ENCODE measurements around the gene STK24.
A peak's percentile ranks its signal among the peaks of the same experiment; 100 is the strongest.
"Not testable (repeated sequence)": the region's sequence is repeated elsewhere in the genome, so short reads cannot be mapped to it uniquely, and the experiment has no call there.

The STK24 gene

DNA sequence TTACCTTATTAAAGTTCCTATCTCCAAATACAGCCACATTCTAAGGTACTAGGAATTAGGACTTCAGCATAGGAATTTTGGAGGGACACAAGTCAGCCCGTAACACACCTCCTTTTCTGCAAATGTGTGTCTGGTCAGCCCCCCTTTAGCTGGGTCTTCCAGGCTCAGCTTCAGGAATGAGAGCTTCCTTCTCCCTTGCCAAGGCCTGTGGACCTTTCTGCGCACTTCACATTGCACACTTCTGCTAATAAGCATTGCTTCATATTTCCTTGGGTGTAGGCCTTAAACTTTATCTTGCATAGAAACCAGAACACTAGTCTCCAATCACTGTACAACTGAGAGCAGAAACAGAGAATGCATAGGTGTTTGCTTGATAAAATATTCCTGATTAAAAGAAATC lies 4.5 kb upstream of the STK24 start:
- no peak overlapping the region for H3K9ac ChIP-seq (ENCODE audit: low read length)
- H3K36me3 ChIP-seq (ENCODE audit: control insufficient read depth, insufficient read depth, low read length, severe bottlenecking), result no peaks in the 10 kb centered on the region
- no peak for DNase-seq (ENCODE audit: low read depth)
- H3K9me3 ChIP-seq (ENCODE audit: control insufficient read depth, low read length), result no peaks in the 10 kb centered on the region
- H3K27me3 ChIP-seq (replicated peaks; ENCODE audit: control insufficient read depth, insufficient read depth, low read length), result no peaks in the 10 kb centered on the region
- no peak overlapping the region for H3K4me3 ChIP-seq (ENCODE audit: low read length)
- H3K4me1 ChIP-seq (ENCODE audit: control insufficient read depth, insufficient read depth, low read length), result peaks cover 39% of the 10 kb centered on the region

DNA sequence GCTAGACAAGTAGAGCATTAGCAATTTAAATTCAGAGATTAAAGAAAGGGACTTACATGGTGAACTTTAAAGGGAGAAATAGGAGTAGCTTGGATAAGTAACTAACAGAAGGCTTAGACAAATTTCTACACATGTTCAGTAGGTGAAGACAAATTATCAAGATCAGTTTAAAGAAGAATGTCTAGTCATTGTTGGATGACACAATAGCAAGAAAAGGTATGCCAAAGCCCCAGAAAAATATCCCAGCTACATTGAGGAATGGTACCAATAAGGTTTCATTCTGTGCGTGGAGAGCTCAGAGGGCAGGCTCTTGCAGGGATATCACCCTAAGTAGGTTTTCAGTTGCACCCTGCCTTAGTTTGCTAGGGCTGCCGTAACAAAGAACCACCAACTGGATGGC lies 3.5 kb upstream of the STK24 start:
- H3K9me3 ChIP-seq (ENCODE audit: control insufficient read depth, low read length), result no peaks in the 10 kb centered on the region
- DNase-seq (ENCODE audit: low read depth), result no peak

DNA sequence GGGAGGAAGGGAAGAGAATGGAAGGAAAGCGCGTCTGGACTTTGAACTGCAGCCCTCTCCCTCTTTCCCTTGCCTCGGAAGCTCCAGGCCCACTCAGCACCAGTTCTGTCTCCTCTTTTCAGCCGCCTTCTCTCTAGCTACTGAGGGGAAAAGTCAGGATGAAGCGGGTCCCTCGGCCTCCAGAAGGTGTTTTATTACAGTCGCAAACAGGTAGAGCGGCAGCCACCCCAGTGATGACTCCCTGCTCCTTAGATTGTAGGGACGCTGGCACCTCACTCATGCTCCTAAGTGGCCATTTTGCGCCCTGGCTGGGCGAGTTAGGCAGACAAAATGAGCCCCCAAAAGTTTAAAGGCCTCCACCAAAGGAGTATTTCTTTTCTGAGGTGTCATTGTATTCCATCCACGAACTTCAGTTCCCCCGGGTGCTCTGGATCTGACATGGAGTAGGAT lies 954 bp upstream of the STK24 start:
- Histone ChIP-seq H3K4me3 (ENCODE audit: low read length) (peak overlapping the region; percentile 81), H3K4me1 (ENCODE audit: control insufficient read depth, insufficient read depth, low read length) (peaks cover 40% of the 10 kb centered on the region), H3K9me3 (ENCODE audit: control insufficient read depth, low read length) (no peaks in the 10 kb centered on the region), H3K36me3 (ENCODE audit: control insufficient read depth, insufficient read depth, low read length, severe bottlenecking) (no peaks in the 10 kb centered on the region), H3K27me3 (replicated peaks; ENCODE audit: control insufficient read depth, insufficient read depth, low read length) (no peaks in the 10 kb centered on the region), H3K9ac (ENCODE audit: low read length) (peak overlapping the region; percentile 88)
- DNase-seq (ENCODE audit: low read depth), result no peak

More for the DNA sequence above, 3.5 kb upstream of the STK24 start:
- H3K36me3 ChIP-seq (ENCODE audit: control insufficient read depth, insufficient read depth, low read length, severe bottlenecking), result no peaks in the 10 kb centered on the region
- H3K4me3 ChIP-seq (ENCODE audit: low read length), result no peak overlapping the region
- H3K9ac ChIP-seq (ENCODE audit: low read length), result no peak overlapping the region
- peaks cover 32% of the 10 kb centered on the region for H3K4me1 ChIP-seq (ENCODE audit: control insufficient read depth, insufficient read depth, low read length)
- no peaks in the 10 kb centered on the region for H3K27me3 ChIP-seq (replicated peaks; ENCODE audit: control insufficient read depth, insufficient read depth, low read length)

DNA sequence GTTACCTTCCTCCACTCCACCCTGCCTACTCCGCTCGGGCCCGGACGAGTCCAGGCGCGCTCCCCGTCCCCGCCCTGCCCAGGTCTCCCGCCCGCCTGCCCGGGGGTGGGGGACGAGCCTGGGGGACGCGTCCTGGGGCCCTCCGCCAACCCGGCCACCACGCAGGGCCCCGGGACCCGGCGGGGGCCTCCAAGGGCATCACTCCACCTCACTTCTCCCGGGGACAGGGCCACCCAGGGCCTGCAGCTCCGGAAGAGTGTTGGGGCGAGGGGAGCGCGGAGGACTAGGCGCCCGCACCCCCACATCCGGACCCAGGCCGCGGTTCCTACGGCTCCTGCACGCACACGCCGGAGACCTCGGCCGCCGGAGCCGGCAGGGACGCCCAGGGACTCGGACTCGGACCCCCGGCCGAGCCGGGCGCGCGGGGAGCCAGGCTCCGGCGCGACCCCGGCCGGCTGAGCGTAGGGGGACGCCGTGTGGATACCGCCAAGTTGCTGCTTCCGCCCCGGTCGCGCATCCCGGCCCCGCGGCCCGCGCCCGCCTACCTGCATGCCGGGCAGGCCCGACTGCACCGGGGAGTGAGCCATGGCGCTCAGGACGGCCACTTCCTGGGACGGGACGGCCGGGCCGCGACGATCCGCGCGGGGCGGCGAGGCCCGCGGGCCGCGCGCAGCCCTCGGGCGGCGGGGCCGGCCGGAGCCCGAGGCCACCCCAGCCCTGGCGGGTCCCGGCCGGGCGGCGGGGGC lies 534 bp downstream of the STK24 start:
- peak overlapping the region; percentile 89 for H3K9ac ChIP-seq (ENCODE audit: low read length)
- H3K4me3 ChIP-seq (ENCODE audit: low read length), result peak overlapping the region; percentile 92
- peak; percentile 73 for DNase-seq (ENCODE audit: low read depth)
- no peaks in the 10 kb centered on the region for H3K36me3 ChIP-seq (ENCODE audit: control insufficient read depth, insufficient read depth, low read length, severe bottlenecking)
- no peaks in the 10 kb centered on the region for H3K9me3 ChIP-seq (ENCODE audit: control insufficient read depth, low read length)
- peaks cover 44% of the 10 kb centered on the region for H3K4me1 ChIP-seq (ENCODE audit: control insufficient read depth, insufficient read depth, low read length)
- no peaks in the 10 kb centered on the region for H3K27me3 ChIP-seq (replicated peaks; ENCODE audit: control insufficient read depth, insufficient read depth, low read length)

DNA sequence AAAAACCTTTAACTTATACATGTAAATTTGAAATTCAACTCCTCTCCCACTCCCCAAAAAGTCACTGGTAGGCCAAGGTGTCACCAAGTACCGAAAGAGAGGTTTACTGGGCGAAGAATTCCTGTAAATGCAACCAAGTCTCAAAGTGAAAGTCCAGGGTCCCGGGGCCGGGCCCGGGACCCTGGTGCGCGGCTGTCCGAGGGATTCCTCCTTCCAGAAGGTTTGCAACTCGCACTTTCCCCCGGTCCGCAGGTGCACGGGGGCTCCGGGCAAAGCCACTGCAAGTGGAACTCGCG lies 1.1 kb downstream of the STK24 start:
- H3K27me3 ChIP-seq (replicated peaks; ENCODE audit: control insufficient read depth, insufficient read depth, low read length), result no peaks in the 10 kb centered on the region
- H3K4me1 ChIP-seq (ENCODE audit: control insufficient read depth, insufficient read depth, low read length), result peaks cover 47% of the 10 kb centered on the region
- no peaks in the 10 kb centered on the region for H3K9me3 ChIP-seq (ENCODE audit: control insufficient read depth, low read length)
- peak overlapping the region; percentile 92 for H3K4me3 ChIP-seq (ENCODE audit: low read length)
- DNase-seq (ENCODE audit: low read depth), result no peak
- H3K36me3 ChIP-seq (ENCODE audit: control insufficient read depth, insufficient read depth, low read length, severe bottlenecking), result no peaks in the 10 kb centered on the region
- H3K9ac ChIP-seq (ENCODE audit: low read length), result peak overlapping the region; percentile 89

DNA sequence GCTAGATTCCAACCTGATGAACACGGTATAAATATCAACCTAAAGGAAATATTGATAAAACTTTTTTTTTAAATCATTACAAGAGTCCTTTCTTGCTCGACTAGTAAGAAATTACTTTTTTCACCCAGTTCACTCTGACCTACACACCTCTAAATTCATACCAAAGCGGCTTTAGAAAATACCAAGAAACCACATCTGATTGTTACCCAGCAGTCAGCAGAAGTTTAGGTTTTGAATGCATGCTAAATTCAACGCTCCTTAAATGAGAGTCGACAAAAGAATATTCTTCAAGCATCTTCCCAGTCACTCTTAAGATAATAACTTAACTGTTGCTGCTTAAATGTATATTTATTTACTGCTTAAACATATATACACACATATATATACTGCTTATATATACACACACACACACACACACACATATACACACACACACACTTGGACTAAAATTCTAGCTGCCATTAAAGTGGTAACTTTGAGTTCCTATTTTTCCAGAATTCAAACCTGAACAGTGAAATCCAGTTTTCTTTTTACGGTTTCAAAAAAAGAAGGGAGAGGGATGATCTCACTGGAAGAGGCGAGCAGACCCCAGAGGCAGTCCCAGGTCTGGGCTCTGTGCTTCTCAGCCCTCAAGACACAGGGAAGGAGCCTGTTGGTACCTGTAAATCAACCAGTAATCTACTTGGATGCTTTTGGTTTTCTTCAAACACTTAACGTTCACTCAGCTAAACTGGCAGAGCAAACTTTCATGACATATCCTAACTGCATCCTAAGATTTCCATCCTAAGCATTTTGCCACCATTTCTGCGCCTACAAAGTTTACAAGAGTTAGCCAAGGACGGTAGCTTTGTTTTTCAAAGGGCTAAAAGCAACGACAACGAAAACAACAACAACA lies 1.7 kb downstream of the STK24 start:
- DNase-seq (ENCODE audit: low read depth), result peak; percentile 45
- Histone ChIP-seq H3K4me1 (ENCODE audit: control insufficient read depth, insufficient read depth, low read length) (peaks cover 53% of the 10 kb centered on the region), H3K9ac (ENCODE audit: low read length) (peak overlapping the region; percentile 89), H3K36me3 (ENCODE audit: control insufficient read depth, insufficient read depth, low read length, severe bottlenecking) (no peaks in the 10 kb centered on the region), H3K27me3 (replicated peaks; ENCODE audit: control insufficient read depth, insufficient read depth, low read length) (no peaks in the 10 kb centered on the region), H3K9me3 (ENCODE audit: control insufficient read depth, low read length) (no peaks in the 10 kb centered on the region), H3K4me3 (ENCODE audit: low read length) (peak overlapping the region; percentile 92)

DNA sequence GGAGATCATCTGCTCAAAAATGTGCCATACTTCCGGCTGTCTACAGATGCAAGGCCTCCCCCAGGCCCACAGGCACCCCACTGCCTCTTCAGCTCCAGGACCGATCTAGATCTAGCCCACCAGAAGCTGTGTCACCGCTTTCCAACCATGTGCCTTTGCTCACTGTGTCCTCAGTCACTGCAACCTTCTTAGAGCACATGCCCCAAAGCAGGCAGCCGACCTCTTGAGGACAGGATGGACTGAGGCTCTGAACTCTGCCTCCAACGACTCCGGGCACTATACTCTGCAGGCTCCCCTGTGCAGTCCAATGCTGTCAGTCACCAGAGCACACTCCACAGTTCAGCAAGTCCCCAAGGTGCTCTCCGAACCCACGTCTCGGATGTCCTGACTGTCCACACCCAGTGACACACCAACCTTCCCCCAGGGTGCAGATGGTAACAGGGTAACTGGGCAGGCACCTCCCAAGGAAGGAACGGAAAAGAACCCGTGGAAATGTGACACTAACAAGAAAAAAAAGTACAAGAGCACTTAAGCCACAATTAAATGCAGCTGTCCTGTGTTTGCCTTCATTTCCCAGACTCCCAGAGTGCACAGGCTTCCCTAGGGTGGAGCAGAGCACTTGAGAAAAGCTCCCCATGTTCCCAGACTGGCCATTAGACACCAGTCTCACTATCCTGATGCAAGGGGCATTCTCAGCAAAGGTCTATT lies 4.8 kb downstream of the STK24 start:
- DNase-seq (ENCODE audit: low read depth), result peak; percentile 87
- H3K4me3 ChIP-seq (ENCODE audit: low read length), result peak overlapping the region; percentile 20

DNA sequence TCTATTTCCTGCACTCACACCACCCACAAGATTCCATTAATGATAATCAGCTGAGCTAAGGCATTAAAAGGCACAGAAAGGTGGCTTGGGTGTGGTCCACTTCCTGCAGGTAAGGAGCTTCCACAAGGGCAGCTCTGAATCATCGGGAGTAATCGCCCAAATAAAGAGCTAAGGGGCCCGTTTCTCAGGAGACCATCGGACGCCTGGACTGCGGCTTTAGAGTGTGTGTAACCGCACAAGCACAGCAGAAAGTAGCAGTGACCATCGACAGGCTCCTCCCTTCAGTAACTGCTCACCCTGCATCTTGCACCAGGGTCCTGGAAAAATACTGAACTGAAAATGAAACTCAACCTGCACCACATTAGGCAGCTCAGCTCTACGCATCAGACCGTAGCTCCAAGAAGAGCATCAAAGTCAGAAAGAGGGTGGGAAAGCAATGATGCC lies 6.0 kb downstream of the STK24 start:
- H3K4me1 ChIP-seq (ENCODE audit: control insufficient read depth, insufficient read depth, low read length), result peaks cover 56% of the 10 kb centered on the region
- H3K9me3 ChIP-seq (ENCODE audit: control insufficient read depth, low read length), result no peaks in the 10 kb centered on the region
- H3K4me3 ChIP-seq (ENCODE audit: low read length), result peak overlapping the region; percentile 3
- no peak for DNase-seq (ENCODE audit: low read depth)
- H3K27me3 ChIP-seq (replicated peaks; ENCODE audit: control insufficient read depth, insufficient read depth, low read length), result no peaks in the 10 kb centered on the region
- H3K9ac ChIP-seq (ENCODE audit: low read length), result no peak overlapping the region
- H3K36me3 ChIP-seq (ENCODE audit: control insufficient read depth, insufficient read depth, low read length, severe bottlenecking), result no peaks in the 10 kb centered on the region

More for the DNA sequence above, 4.8 kb downstream of the STK24 start:
- Histone ChIP-seq H3K27me3 (replicated peaks; ENCODE audit: control insufficient read depth, insufficient read depth, low read length) (no peaks in the 10 kb centered on the region), H3K9ac (ENCODE audit: low read length) (peak overlapping the region; percentile 24), H3K36me3 (ENCODE audit: control insufficient read depth, insufficient read depth, low read length, severe bottlenecking) (no peaks in the 10 kb centered on the region), H3K9me3 (ENCODE audit: control insufficient read depth, low read length) (no peaks in the 10 kb centered on the region), H3K4me1 (ENCODE audit: control insufficient read depth, insufficient read depth, low read length) (peaks cover 53% of the 10 kb centered on the region)

DNA sequence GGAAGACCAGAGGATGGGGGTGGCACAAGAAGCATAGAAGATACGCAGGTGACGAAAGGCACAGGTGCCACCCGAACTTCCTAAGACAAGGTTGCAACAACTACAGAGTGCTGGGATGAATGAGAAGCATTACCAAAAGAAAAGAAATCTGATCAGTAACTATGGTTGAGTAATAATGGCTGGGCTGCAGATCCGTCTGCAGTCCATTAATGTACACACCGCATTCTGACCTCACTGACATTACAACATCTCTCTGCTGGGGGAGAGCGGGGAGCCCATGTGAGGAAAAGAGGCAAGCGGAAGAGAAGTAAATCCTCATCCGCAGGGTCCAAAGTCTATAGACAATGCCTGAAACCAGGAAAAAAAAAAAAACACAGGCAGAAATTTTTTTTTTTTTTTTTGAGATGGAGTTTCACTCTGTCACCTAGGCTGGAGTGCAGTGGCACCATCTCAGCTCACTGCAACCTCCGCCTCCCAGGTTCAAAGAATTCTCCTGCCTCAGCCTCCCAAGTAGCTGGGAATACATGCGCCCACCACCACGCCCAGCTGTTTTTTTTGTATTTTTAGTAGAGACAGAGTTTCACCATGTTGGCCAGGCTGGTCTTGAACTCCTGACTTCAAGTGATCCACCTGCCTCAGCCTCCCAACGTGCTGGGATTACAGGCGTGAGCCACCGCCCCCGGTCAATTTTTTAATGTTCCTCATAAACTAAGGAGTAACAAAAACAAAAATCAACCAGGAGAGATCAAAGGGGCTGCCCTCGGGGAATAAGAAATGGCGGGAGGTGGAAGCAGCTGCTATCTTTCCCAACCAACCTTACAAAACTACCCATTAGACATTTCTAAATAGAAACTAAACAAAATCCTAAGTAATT lies 7.2 kb downstream of the STK24 start:
- not testable (repeated sequence) for H3K9ac ChIP-seq (ENCODE audit: low read length); H3K36me3 ChIP-seq (ENCODE audit: control insufficient read depth, insufficient read depth, low read length, severe bottlenecking); H3K9me3 ChIP-seq (ENCODE audit: control insufficient read depth, low read length); H3K4me3 ChIP-seq (ENCODE audit: low read length); H3K27me3 ChIP-seq (replicated peaks; ENCODE audit: control insufficient read depth, insufficient read depth, low read length)
- DNase-seq (ENCODE audit: low read depth), result peak; percentile 68
- peaks cover 58% of the 10 kb centered on the region for H3K4me1 ChIP-seq (ENCODE audit: control insufficient read depth, insufficient read depth, low read length)

DNA sequence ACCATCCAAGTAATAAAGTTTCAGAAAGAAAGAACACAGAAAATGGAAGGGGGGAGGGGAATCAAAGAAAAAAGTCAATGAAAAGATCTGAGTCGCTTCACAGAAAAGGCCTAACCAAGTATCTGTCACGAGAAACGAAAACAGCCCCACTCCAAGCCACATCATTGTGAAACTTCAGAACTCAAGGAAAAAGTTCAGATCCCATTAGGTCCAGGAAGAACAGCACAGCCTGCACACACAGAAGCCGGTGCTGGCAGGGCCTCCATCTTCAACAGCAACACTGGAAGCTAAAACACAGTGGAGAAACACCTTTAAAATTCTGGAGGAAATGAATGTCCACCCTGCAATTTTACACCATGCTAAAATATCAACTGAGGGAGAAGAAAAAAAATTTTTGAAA lies 8.0 kb downstream of the STK24 start:
- no peak for DNase-seq (ENCODE audit: low read depth)
- H3K27me3 ChIP-seq (replicated peaks; ENCODE audit: control insufficient read depth, insufficient read depth, low read length), result no peaks in the 10 kb centered on the region
- no peaks in the 10 kb centered on the region for H3K9me3 ChIP-seq (ENCODE audit: control insufficient read depth, low read length)
- no peaks in the 10 kb centered on the region for H3K36me3 ChIP-seq (ENCODE audit: control insufficient read depth, insufficient read depth, low read length, severe bottlenecking)
- no peak overlapping the region for H3K4me3 ChIP-seq (ENCODE audit: low read length)
- peaks cover 50% of the 10 kb centered on the region for H3K4me1 ChIP-seq (ENCODE audit: control insufficient read depth, insufficient read depth, low read length)
- no peak overlapping the region for H3K9ac ChIP-seq (ENCODE audit: low read length)

Data from adipocyte (in vitro differentiated cells).